Prostate gland (tissue), 2 donors: ENCODE data around the gene LTBP3.

Experiments used
- POLR2AphosphoS5 ChIP-seq: sonication (generic); formaldehyde crosslinking; IDR thresholded peaks from one replicate; pipeline ENCODE4 v1.6.1; 2017; ENCODE audit warnings: antibody characterized with exemption
- TF ChIP-seq, protein P1 (sequence below), 4 experiments: fragments of 200-600 bp in 2 of 4; fragments of 450-650 bp in 2 of 4; sonication (generic) in 2 of 4; IDR thresholded peaks; 1 replicate in 3 of 4; 2 replicates in 1 of 4; pipeline ENCODE4 v1.5.1; 2016 to 2019; ENCODE audit warnings: antibody characterized with exemption in 4 of 4, mild to moderate bottlenecking in 2 of 4, moderate library complexity in 2 of 4

DNA sequence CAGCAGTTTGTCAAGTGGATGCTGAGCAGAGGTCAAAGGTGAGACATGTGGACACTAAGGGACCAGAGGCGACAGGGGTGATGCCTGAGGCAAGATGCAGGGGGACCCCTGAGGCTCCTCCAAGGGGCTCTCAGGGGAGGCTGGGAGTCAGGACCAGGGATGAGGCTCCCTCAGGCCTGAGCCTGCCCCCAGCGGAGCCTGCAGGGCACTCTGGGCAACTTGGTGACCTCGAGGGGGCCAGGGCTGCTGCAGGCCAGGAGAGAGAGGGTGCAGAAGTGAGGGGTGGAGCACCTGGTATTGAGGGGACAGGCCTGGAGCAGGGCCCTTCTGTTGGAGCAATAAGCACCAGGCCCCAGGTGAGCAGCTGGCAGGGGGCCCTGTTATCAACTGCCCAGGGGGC, 23.8 kb upstream of the LTBP3 start:
- no peak for TF ChIP-seq POLR2AphosphoS5
- TF ChIP-seq, protein P1, sequence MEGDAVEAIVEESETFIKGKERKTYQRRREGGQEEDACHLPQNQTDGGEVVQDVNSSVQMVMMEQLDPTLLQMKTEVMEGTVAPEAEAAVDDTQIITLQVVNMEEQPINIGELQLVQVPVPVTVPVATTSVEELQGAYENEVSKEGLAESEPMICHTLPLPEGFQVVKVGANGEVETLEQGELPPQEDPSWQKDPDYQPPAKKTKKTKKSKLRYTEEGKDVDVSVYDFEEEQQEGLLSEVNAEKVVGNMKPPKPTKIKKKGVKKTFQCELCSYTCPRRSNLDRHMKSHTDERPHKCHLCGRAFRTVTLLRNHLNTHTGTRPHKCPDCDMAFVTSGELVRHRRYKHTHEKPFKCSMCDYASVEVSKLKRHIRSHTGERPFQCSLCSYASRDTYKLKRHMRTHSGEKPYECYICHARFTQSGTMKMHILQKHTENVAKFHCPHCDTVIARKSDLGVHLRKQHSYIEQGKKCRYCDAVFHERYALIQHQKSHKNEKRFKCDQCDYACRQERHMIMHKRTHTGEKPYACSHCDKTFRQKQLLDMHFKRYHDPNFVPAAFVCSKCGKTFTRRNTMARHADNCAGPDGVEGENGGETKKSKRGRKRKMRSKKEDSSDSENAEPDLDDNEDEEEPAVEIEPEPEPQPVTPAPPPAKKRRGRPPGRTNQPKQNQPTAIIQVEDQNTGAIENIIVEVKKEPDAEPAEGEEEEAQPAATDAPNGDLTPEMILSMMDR (IDR thresholded peaks at IDR 0.05) = no peak
